SK-N-SH (cell line): ENCODE data around the gene RASAL2. TPM values are rescaled to one million over a fixed set of nuclear protein-coding genes. Genes with fewer than 3 reads are reported as not detected.

Source experiments
- CTCF ChIA-PET: fragments of 300-600, 350-600 bp; formaldehyde crosslinking; extraction: SDS; loops from one replicate; lab custom pipeline; 2021; lab: Yijun Ruan, JAX
- POLR2A ChIA-PET: fragments of 350-600 bp; sonication (Branson Sonifier 250); formaldehyde crosslinking; extraction: SDS; loops from one replicate; lab custom pipeline; 2020; ENCODE audit warnings: antibody characterized with exemption, inconsistent platforms; lab: Yijun Ruan, JAX
- DNase-seq: peaks from one replicate; pipeline ENCODE4 v3.0.0; 2012
- H2AFZ ChIP-seq: fragments of 200-600 bp; sonication (generic); 2 replicates; pipeline ENCODE4 v1.8.1; 2016; ENCODE audit warnings: antibody characterized with exemption, mild to moderate bottlenecking, low read depth
- H3F3A ChIP-seq: fragments of 200-600 bp; sonication (generic); replicated peaks from 2 replicates; pipeline ENCODE3; 2016; ENCODE audit warnings: antibody characterized with exemption, mild to moderate bottlenecking; ENCODE audit not compliant: insufficient read depth
- H3K27ac ChIP-seq, 2 experiments: fragments of 200-500 bp in 1 of 2; fragments of 200-600 bp in 1 of 2; sonication (Bioruptor generic) in 1 of 2; sonication (generic), shearing (Covaris generic) in 1 of 2; 2 replicates each; pipeline versions ENCODE4 v1.5.1 to v1.6.1; 2014 to 2016; ENCODE audit warnings: low read depth in 2 of 2, inconsistent platforms in 1 of 2, low read length in 1 of 2, mild to moderate bottlenecking in 1 of 2, mixed read lengths in 1 of 2
- H3K27me3 ChIP-seq: fragments of 200-600 bp; sonication (generic), shearing (Covaris generic); 2 replicates; pipeline ENCODE4 v1.6.1; 2016; ENCODE audit warnings: mixed run types; ENCODE audit not compliant: insufficient read depth
- H3K36me3 ChIP-seq, 2 experiments: fragments of 200-500 bp in 1 of 2; fragments of 200-600 bp in 1 of 2; sonication (Bioruptor generic) in 1 of 2; sonication (generic) in 1 of 2; replicated peaks in 1 of 2; 2 replicates each; pipeline versions ENCODE3 to v1.5.1; 2014 to 2016; ENCODE audit warnings: low read length in 1 of 2, mild to moderate bottlenecking in 1 of 2; ENCODE audit not compliant: insufficient read depth in 2 of 2, control insufficient read depth in 1 of 2
- H3K4me1 ChIP-seq, 2 experiments: fragments of 200-500 bp in 1 of 2; fragments of 200-600 bp in 1 of 2; sonication (Bioruptor generic) in 1 of 2; sonication (generic), shearing (Covaris generic) in 1 of 2; 2 replicates each; pipeline versions ENCODE4 v1.5.1 to v1.6.1; 2014 to 2016; ENCODE audit warnings: low read depth in 1 of 2, low read length in 1 of 2, mixed run types in 1 of 2; ENCODE audit not compliant: insufficient read depth in 2 of 2, control insufficient read depth in 1 of 2
- H3K4me2 ChIP-seq: fragments of 200-600 bp; sonication (generic), shearing (Covaris generic); 2 replicates; pipeline ENCODE4 v1.6.1; 2017; ENCODE audit warnings: mixed run types
- H3K4me3 ChIP-seq, 2 experiments: fragments of 200-500 bp in 1 of 2; fragments of 200-600 bp in 1 of 2; sonication (Bioruptor generic) in 1 of 2; sonication (generic), shearing (Covaris generic) in 1 of 2; 2 replicates each; pipeline versions ENCODE4 v1.5.1 to v1.8.1; 2014 to 2016; ENCODE audit warnings: low read depth in 2 of 2, inconsistent platforms in 1 of 2, low read length in 1 of 2, mild to moderate bottlenecking in 1 of 2, mixed read lengths in 1 of 2, moderate library complexity in 1 of 2
- H3K79me2 ChIP-seq: fragments of 200-600 bp; sonication (generic); 2 replicates; pipeline ENCODE4 v1.8.1; 2017; ENCODE audit warnings: mild to moderate bottlenecking; ENCODE audit not compliant: insufficient read depth
- H3K9ac ChIP-seq: fragments of 200-600 bp; sonication (generic); 2 replicates; pipeline ENCODE4 v1.6.1; 2017; ENCODE audit warnings: mixed run types
- H3K9me2 ChIP-seq: fragments of 200-600 bp; sonication (generic); 2 replicates; pipeline ENCODE4 v1.6.1; 2017; ENCODE audit warnings: mixed run types
- H3K9me3 ChIP-seq: fragments of 200-600 bp; sonication (generic); 2 replicates; pipeline ENCODE4 v1.6.1; 2017; ENCODE audit warnings: mixed run types, mild to moderate bottlenecking, moderate library complexity
- H4K20me1 ChIP-seq: fragments of 200-600 bp; sonication (generic); 2 replicates; pipeline ENCODE4 v1.6.1; 2017; ENCODE audit warnings: mild to moderate bottlenecking, mixed run types; ENCODE audit not compliant: insufficient read depth
- ELF1 ChIP-seq: IDR thresholded peaks from 2 replicates; pipeline ENCODE4 v1.4.0; 2012
- EP300 ChIP-seq, 2 experiments: IDR thresholded peaks; 2 replicates each; pipeline versions ENCODE4 v1.4.0 to v1.6.1; 2012; ENCODE audit warnings: borderline replicate concordance in 1 of 2, low read depth in 1 of 2, low read length in 1 of 2
- FOXM1 ChIP-seq: IDR thresholded peaks from 2 replicates; pipeline ENCODE4 v1.4.0; 2012; ENCODE audit warnings: low read depth, mild to moderate bottlenecking
- GATA2 ChIP-seq: sonication (generic); formaldehyde crosslinking; IDR thresholded peaks from 2 replicates; pipeline ENCODE4 v1.5.0; 2020; ENCODE audit warnings: mild to moderate bottlenecking, missing genetic modification reagents
- JUND ChIP-seq: IDR thresholded peaks from 2 replicates; pipeline ENCODE4 v1.4.0; 2012
- MXI1 ChIP-seq: IDR thresholded peaks from 2 replicates; pipeline ENCODE4 v1.6.1; 2012; ENCODE audit warnings: mild to moderate bottlenecking, low read depth, low read length, improper control_type of control experiment
- RXRA ChIP-seq: IDR thresholded peaks from 2 replicates; pipeline ENCODE4 v1.4.0; 2012; ENCODE audit warnings: low read depth, mild to moderate bottlenecking, borderline replicate concordance
- SMC3 ChIP-seq: IDR thresholded peaks from 2 replicates; pipeline ENCODE4 v1.6.1; 2012; ENCODE audit warnings: low read depth, low read length, improper control_type of control experiment
- TAF1 ChIP-seq: IDR thresholded peaks from 2 replicates; pipeline ENCODE4 v1.6.1; 2012; ENCODE audit warnings: low read depth, mild to moderate bottlenecking, low read length, moderate library complexity, borderline replicate concordance
- WGBS: methylation state at CpG from one replicate; pipeline ENCODE4 v1.1.6; 2017; ENCODE audit warnings: low lambda C conversion rate; 5-methylcytosine and 5-hydroxymethylcytosine counted together
- polyA plus RNA-seq, 3 experiments: library from polyadenylated mRNA; depleted of rRNA; stranded (reverse); fragments of >200 nt; gene quantifications; 2 replicates each; pipeline ENCODE4 v1.2.3, GENCODE V29; 2012
- TF ChIP-seq, protein P1 (sequence below): fragments of 150-350 bp; IDR thresholded peaks from 2 replicates; pipeline ENCODE4 v1.6.1; 2017; ENCODE audit warnings: antibody characterized with exemption, low read length, low read depth, borderline replicate concordance
- TF ChIP-seq, protein P2 (sequence below): IDR thresholded peaks from 2 replicates; pipeline ENCODE4 v1.6.1; 2012; ENCODE audit warnings: mild to moderate bottlenecking, low read depth, low read length, moderate library complexity

Gene RASAL2
- polyA plus RNA-seq, 1 of the 3 experiments (the other 2 are of a cell fraction), result 6.9 TPM

- no peaks in the 10 kb centered on the region for H3K27me3 ChIP-seq
- no peak for TF ChIP-seq ELF1
- TF ChIP-seq, protein P1, sequence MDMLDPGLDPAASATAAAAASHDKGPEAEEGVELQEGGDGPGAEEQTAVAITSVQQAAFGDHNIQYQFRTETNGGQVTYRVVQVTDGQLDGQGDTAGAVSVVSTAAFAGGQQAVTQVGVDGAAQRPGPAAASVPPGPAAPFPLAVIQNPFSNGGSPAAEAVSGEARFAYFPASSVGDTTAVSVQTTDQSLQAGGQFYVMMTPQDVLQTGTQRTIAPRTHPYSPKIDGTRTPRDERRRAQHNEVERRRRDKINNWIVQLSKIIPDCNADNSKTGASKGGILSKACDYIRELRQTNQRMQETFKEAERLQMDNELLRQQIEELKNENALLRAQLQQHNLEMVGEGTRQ, result no peak
- no peak for TF ChIP-seq TAF1
- TF ChIP-seq, all 33 proteins: peak for 0
- POLR2A ChIA-PET, result no interaction called here
- Histone ChIP-seq H3K9me3 (no peaks in the 10 kb centered on the region), H3K4me3 (no peak overlapping the region), H3K79me2 (no peaks in the 10 kb centered on the region), H3K27ac (no peak overlapping the region), H3K4me2 (no peak overlapping the region), H2AFZ (no peak overlapping the region), H3F3A (no peaks in the 10 kb centered on the region), H3K4me1 (peaks cover 0 to 4% of the 10 kb centered on the region in 2 experiments; a peak in 1 of 4 replicates), H4K20me1 (no peaks in the 10 kb centered on the region), H3K36me3 (no peaks in the 10 kb centered on the region), H3K9ac (no peak overlapping the region), H3K9me2 (no peaks in the 10 kb centered on the region)
- CTCF ChIA-PET, result interaction anchor here (1.0 to 1.6 kb wide), 4 partner anchors 9 to 192 kb away, joined by 3 to 7 read pairs (median 4); no protein-coding TSS in a partner anchor
- WGBS, result 77% methylated on average over 11 of the region's 11 CpGs
- DNase-seq, result no peak
Measured at GRCh38 chr1:178492341-178492740, 398.4 kb downstream of the RASAL2 start.

DNA sequence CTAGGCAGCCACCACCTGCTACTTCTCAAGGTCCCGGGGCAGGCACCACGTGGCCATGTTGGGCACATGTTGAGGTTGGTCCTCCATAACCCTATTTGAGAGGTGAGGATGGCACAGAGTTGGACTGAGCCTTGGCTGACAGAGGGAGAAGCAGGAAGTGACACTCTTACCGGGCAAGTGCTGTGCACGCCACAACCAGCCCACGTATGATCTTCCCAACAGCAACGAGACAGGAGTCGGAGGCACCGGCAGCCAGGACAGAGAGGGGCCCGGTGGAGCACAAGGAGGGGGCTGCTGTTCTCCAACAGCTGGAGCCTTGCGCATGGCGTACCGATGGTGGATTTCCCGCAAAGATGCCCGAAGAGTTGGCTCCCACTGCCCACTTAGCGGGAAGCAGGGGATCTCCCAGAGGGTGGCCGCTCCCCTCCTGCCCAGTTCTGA lies 399.4 kb downstream of the RASAL2 start:
- no peak overlapping the region for H2AFZ ChIP-seq
- H3K9ac ChIP-seq, result no peak overlapping the region
- H3K9me3 ChIP-seq, result no peaks in the 10 kb centered on the region
- no peaks in the 10 kb centered on the region for H3K36me3 ChIP-seq
- CTCF ChIA-PET, result interaction anchor here (1.6 kb wide), 1 partner anchor 16 kb away, joined by 5 read pairs; no protein-coding TSS in a partner anchor
- POLR2A ChIA-PET, result no interaction called here
- no peak overlapping the region for H3K27ac ChIP-seq
- H3K79me2 ChIP-seq, result no peaks in the 10 kb centered on the region
- H3K27me3 ChIP-seq, result no peaks in the 10 kb centered on the region
- no peak overlapping the region for H3K4me2 ChIP-seq
- peaks cover 0 to 4% of the 10 kb centered on the region in 2 experiments; a peak in 1 of 4 replicates for H3K4me1 ChIP-seq
- no peak for TF ChIP-seq JUND
- no peaks in the 10 kb centered on the region for H3F3A ChIP-seq
- H3K9me2 ChIP-seq, result no peaks in the 10 kb centered on the region
- no peak overlapping the region for H3K4me3 ChIP-seq
- no peaks in the 10 kb centered on the region for H4K20me1 ChIP-seq
- no peak for DNase-seq
- 72% methylated on average over 9 of the region's 16 CpGs for WGBS

DNA sequence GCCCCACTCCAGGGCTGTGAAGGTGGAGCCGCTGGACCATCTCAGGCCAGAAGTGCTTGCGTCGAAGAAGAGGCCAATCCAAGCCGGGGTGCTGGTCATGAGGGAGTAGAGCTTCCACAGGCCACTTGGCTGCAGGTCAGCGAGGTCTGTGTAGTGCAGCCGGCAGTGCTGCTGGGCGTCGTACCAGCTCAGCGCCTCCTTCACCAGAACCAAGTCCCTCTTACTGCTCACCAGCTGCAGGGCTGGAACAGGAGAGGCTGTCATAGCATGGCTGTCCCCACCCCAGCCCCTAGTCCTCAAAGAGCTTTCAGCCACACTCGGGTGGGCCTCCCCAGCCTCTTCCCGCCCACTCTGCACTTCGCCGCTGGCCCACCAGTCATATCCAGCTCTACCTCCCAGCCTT lies 400.7 kb downstream of the RASAL2 start:
- H4K20me1 ChIP-seq, result no peaks in the 10 kb centered on the region
- DNase-seq, result no peak
- H3K9me3 ChIP-seq, result no peaks in the 10 kb centered on the region
- H3K27ac ChIP-seq, result no peak overlapping the region
- H3K4me2 ChIP-seq, result no peak overlapping the region
- POLR2A ChIA-PET, result no interaction called here
- no peaks in the 10 kb centered on the region for H3F3A ChIP-seq
- no peak overlapping the region for H3K4me3 ChIP-seq
- H2AFZ ChIP-seq, result no peak overlapping the region
- H3K27me3 ChIP-seq, result no peaks in the 10 kb centered on the region
- no peaks in the 10 kb centered on the region for H3K9me2 ChIP-seq
- H3K9ac ChIP-seq, result no peak overlapping the region
- peaks cover 0 to 4% of the 10 kb centered on the region in 2 experiments; a peak in 1 of 4 replicates for H3K4me1 ChIP-seq
- TF ChIP-seq SMC3 (no peak), EP300 (IDR thresholded peaks at IDR 0.05; ENCODE audit: borderline replicate concordance in 1 of 2, low read depth in 1 of 2, low read length in 1 of 2) (no peak), FOXM1 (no peak), RXRA (no peak), MXI1 (no peak), GATA2 (no peak)
- TF ChIP-seq, protein P2, sequence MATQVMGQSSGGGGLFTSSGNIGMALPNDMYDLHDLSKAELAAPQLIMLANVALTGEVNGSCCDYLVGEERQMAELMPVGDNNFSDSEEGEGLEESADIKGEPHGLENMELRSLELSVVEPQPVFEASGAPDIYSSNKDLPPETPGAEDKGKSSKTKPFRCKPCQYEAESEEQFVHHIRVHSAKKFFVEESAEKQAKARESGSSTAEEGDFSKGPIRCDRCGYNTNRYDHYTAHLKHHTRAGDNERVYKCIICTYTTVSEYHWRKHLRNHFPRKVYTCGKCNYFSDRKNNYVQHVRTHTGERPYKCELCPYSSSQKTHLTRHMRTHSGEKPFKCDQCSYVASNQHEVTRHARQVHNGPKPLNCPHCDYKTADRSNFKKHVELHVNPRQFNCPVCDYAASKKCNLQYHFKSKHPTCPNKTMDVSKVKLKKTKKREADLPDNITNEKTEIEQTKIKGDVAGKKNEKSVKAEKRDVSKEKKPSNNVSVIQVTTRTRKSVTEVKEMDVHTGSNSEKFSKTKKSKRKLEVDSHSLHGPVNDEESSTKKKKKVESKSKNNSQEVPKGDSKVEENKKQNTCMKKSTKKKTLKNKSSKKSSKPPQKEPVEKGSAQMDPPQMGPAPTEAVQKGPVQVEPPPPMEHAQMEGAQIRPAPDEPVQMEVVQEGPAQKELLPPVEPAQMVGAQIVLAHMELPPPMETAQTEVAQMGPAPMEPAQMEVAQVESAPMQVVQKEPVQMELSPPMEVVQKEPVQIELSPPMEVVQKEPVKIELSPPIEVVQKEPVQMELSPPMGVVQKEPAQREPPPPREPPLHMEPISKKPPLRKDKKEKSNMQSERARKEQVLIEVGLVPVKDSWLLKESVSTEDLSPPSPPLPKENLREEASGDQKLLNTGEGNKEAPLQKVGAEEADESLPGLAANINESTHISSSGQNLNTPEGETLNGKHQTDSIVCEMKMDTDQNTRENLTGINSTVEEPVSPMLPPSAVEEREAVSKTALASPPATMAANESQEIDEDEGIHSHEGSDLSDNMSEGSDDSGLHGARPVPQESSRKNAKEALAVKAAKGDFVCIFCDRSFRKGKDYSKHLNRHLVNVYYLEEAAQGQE, result no peak
- no peaks in the 10 kb centered on the region for H3K79me2 ChIP-seq
- CTCF ChIA-PET, result interaction anchor here (0.6 to 1.4 kb wide), 3 partner anchors 9 to 184 kb away, joined by 3 to 5 read pairs (median 4); no protein-coding TSS in a partner anchor
- no peaks in the 10 kb centered on the region for H3K36me3 ChIP-seq
- 90% methylated on average over 13 of the region's 13 CpGs for WGBS
